DND-41 (cell line): ENCODE results near the gene EYS.

Source experiments
- ATAC-seq: fragments of 200-7000 bp; cut with Tn5 transposase; 3 replicates; pipeline ENCODE4 v1.9.1; 2021; ENCODE audit warnings: low read depth; ENCODE audit not compliant: insufficient read depth
- DNase-seq: peaks from one replicate; pipeline ENCODE4 v3.0.0-alpha.2; 2020
- H2AFZ ChIP-seq: 2 replicates; pipeline ENCODE4 v1.6.0; 2012; ENCODE audit warnings: low read depth, low read length
- H3K27ac ChIP-seq: 2 replicates; pipeline ENCODE4 v1.5.1; 2012; ENCODE audit warnings: low read length, inconsistent platforms
- H3K27me3 ChIP-seq: fragments of 200-600 bp; sonication (generic); 2 replicates; pipeline ENCODE4 v1.6.0; 2012; ENCODE audit warnings: low read length, mild to moderate bottlenecking, inconsistent platforms; ENCODE audit not compliant: insufficient read depth, poor library complexity
- H3K36me3 ChIP-seq: 2 replicates; pipeline ENCODE4 v1.5.1; 2012; ENCODE audit warnings: low read length, inconsistent platforms; ENCODE audit not compliant: insufficient read depth
- H3K4me1 ChIP-seq: 2 replicates; pipeline ENCODE4 v1.5.1; 2012; ENCODE audit warnings: mild to moderate bottlenecking, low read length; ENCODE audit not compliant: insufficient read depth
- H3K4me2 ChIP-seq: 2 replicates; pipeline ENCODE4 v1.6.0; 2012; ENCODE audit warnings: mild to moderate bottlenecking, moderate library complexity, low read length, inconsistent platforms; ENCODE audit not compliant: insufficient read depth
- H3K4me3 ChIP-seq, 2 experiments: fragments of 200-600 bp in 1 of 2; shearing (Covaris generic) in 1 of 2; 2 replicates each; pipeline ENCODE4 v1.5.1; 2012 to 2016; ENCODE audit warnings: inconsistent platforms in 2 of 2, low read length in 2 of 2, mild to moderate bottlenecking in 2 of 2, low read depth in 1 of 2, moderate library complexity in 1 of 2
- H3K79me2 ChIP-seq: 2 replicates; pipeline ENCODE4 v1.6.0; 2012; ENCODE audit warnings: low read length, inconsistent platforms; ENCODE audit not compliant: insufficient read depth
- H3K9ac ChIP-seq: 2 replicates; pipeline ENCODE4 v1.6.0; 2012; ENCODE audit warnings: low read depth, mild to moderate bottlenecking, inconsistent platforms, low read length, moderate library complexity
- H3K9me3 ChIP-seq: 2 replicates; pipeline ENCODE4 v1.5.1; 2012; ENCODE audit warnings: low read length, moderate library complexity, mild to moderate bottlenecking, inconsistent platforms; ENCODE audit not compliant: insufficient read depth, severe bottlenecking
- H4K20me1 ChIP-seq: 2 replicates; pipeline ENCODE4 v1.6.0; 2012; ENCODE audit warnings: low read length; ENCODE audit not compliant: insufficient read depth
- EZH2 ChIP-seq: IDR thresholded peaks from 3 replicates; pipeline ENCODE4 v1.6.1; 2012; ENCODE audit warnings: borderline replicate concordance, low read depth, mild to moderate bottlenecking, moderate library complexity, low read length, inconsistent platforms; ENCODE audit not compliant: severe bottlenecking
- TF ChIP-seq, protein P1 (sequence below): IDR thresholded peaks from 2 replicates; pipeline ENCODE4 v1.5.1; 2012; ENCODE audit warnings: borderline replicate concordance, low read length, moderate library complexity, mild to moderate bottlenecking; ENCODE audit not compliant: poor library complexity, severe bottlenecking; ENCODE audit errors: extremely low read depth

The EYS gene

DNA sequence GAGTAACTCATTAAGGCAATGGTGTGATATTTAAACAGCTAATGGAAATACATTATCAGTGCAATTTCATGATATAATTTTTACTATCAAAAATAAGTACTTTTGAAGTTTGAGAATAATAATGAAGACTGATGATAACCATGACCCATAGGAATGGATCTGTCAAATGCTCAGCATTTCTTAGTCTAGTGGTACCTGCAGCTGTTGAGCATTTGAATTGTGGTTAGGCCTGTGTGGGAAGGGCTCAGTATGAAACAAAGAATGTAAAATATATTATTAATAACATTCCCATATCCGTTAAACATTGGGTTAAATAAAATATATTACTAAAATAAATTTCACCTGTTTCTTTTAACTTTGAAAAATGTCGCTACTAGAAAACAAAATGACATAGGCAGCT is 1898.5 kb downstream of the EYS start:
- Histone ChIP-seq H3K9ac (no peak overlapping the region), H3K79me2 (no peaks in the 10 kb centered on the region), H3K4me3 (no peak overlapping the region), H4K20me1 (no peaks in the 10 kb centered on the region), H3K36me3 (no peaks in the 10 kb centered on the region), H2AFZ (no peak overlapping the region), H3K27me3 (no peaks in the 10 kb centered on the region), H3K4me2 (no peak overlapping the region), H3K9me3 (no peaks in the 10 kb centered on the region), H3K4me1 (no peaks in the 10 kb centered on the region), H3K27ac (no peak overlapping the region)
- ATAC-seq, result no peak
- no peak for DNase-seq
- TF ChIP-seq EZH2, result no peak
- TF ChIP-seq, protein P1, sequence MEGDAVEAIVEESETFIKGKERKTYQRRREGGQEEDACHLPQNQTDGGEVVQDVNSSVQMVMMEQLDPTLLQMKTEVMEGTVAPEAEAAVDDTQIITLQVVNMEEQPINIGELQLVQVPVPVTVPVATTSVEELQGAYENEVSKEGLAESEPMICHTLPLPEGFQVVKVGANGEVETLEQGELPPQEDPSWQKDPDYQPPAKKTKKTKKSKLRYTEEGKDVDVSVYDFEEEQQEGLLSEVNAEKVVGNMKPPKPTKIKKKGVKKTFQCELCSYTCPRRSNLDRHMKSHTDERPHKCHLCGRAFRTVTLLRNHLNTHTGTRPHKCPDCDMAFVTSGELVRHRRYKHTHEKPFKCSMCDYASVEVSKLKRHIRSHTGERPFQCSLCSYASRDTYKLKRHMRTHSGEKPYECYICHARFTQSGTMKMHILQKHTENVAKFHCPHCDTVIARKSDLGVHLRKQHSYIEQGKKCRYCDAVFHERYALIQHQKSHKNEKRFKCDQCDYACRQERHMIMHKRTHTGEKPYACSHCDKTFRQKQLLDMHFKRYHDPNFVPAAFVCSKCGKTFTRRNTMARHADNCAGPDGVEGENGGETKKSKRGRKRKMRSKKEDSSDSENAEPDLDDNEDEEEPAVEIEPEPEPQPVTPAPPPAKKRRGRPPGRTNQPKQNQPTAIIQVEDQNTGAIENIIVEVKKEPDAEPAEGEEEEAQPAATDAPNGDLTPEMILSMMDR, result no peak

DNA sequence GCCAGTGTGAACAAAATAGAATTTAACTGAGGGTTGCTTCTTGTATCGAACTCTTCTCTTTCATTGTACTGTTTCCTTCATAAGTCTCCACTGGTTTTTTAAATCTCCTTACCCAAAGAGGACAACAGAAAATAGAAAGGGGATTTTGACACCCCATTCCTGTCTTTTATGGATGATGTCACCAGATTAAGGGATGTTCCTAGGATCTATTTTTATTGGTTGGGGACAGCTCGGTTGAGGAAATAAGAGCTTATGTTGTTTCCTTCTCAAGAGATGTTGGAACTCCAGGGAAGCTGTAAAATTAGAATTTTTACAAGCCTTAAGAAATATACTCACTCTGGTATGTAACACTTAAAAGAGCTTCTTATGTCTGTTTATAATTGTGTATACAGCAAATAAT is 1900.0 kb downstream of the EYS start:
- no peak overlapping the region for H3K27ac ChIP-seq
- DNase-seq (no peak), ATAC-seq (no peak)
- no peak overlapping the region for H3K4me3 ChIP-seq
- no peak overlapping the region for H2AFZ ChIP-seq
- H3K9ac ChIP-seq, result no peak overlapping the region
- no peaks in the 10 kb centered on the region for H3K36me3 ChIP-seq
- H4K20me1 ChIP-seq, result no peaks in the 10 kb centered on the region
- no peak for TF ChIP-seq EZH2
- TF ChIP-seq, protein P1, result no peak
- H3K27me3 ChIP-seq, result no peaks in the 10 kb centered on the region
- H3K9me3 ChIP-seq, result no peaks in the 10 kb centered on the region
- H3K79me2 ChIP-seq, result no peaks in the 10 kb centered on the region
- no peak overlapping the region for H3K4me2 ChIP-seq
- no peaks in the 10 kb centered on the region for H3K4me1 ChIP-seq

DNA sequence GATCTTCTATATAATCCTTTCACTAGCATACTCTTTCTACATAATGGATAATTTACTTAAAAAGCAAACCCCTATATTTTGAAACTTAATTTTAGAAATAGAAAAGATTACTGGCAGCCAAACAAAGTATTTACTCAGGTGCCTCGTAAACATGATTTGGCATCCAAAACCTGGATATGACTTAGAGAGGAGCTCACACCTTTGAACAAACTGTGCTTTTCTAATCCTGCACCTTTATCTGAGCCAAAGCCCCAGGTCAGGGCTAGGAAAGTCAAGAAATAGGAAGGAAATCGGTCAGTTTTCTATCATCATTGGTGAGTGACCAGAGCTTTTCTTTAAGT is 1900.5 kb downstream of the EYS start:
- no peak overlapping the region for H3K9ac ChIP-seq
- no peak overlapping the region for H3K4me3 ChIP-seq
- no peak overlapping the region for H3K27ac ChIP-seq
- TF ChIP-seq EZH2, result no peak
- TF ChIP-seq, protein P1, result no peak
- no peaks in the 10 kb centered on the region for H3K36me3 ChIP-seq
- no peak overlapping the region for H2AFZ ChIP-seq
- H4K20me1 ChIP-seq, result no peaks in the 10 kb centered on the region
- DNase-seq, result no peak
- ATAC-seq, result no peak
- H3K27me3 ChIP-seq, result no peaks in the 10 kb centered on the region
- H3K79me2 ChIP-seq, result no peaks in the 10 kb centered on the region
- H3K4me2 ChIP-seq, result no peak overlapping the region
- H3K9me3 ChIP-seq, result no peaks in the 10 kb centered on the region
- no peaks in the 10 kb centered on the region for H3K4me1 ChIP-seq
